Muscle layer of duodenum (tissue), 2 donors: ENCODE data around the gene PGM2L1.

Experiments used
- H3K27ac ChIP-seq: one replicate; pipeline ENCODE4 v1.7.0; 2013; ENCODE audit warnings: mild to moderate bottlenecking, low read length
- H3K27me3 ChIP-seq: one replicate; pipeline ENCODE4 v1.7.0; 2013; ENCODE audit warnings: low read depth, mild to moderate bottlenecking, control low read depth, low read length
- H3K36me3 ChIP-seq, 2 donors: one replicate each; pipeline ENCODE4 v1.7.0; 2013; ENCODE audit warnings: low read length in 2 of 2, control low read depth in 1 of 2, mild to moderate bottlenecking in 1 of 2; ENCODE audit not compliant: insufficient read depth in 2 of 2, control insufficient read depth in 1 of 2
- H3K4me1 ChIP-seq, 2 donors: one replicate each; pipeline ENCODE4 v1.7.0; 2013; ENCODE audit warnings: low read length in 2 of 2, mild to moderate bottlenecking in 2 of 2, control low read depth in 1 of 2, moderate library complexity in 1 of 2; ENCODE audit not compliant: insufficient read depth in 2 of 2, control insufficient read depth in 1 of 2
- H3K4me3 ChIP-seq, 2 donors: one replicate each; pipeline ENCODE4 v1.7.0; 2013; ENCODE audit warnings: low read length in 2 of 2, low read depth in 1 of 2, mild to moderate bottlenecking in 1 of 2
- H3K9me3 ChIP-seq, 2 donors: one replicate each; pipeline ENCODE4 v1.7.0; 2013; ENCODE audit warnings: low read length in 2 of 2, control low read depth in 1 of 2, mild to moderate bottlenecking in 1 of 2; ENCODE audit not compliant: control insufficient read depth in 1 of 2
- donor health status: healthy.

Gene PGM2L1

GRCh38 chr11:74397501-74398243 lies 561 bp downstream of the PGM2L1 start:
- Histone ChIP-seq H3K9me3 (no peaks in the 10 kb centered on the region), H3K4me1 (peaks cover 0 to 6% of the 10 kb centered on the region in 2 donors), H3K4me3 (peak overlapping the region; percentile 84 to 90)

GRCh38 chr11:74392256-74392655 lies 6.0 kb downstream of the PGM2L1 start:
- Histone ChIP-seq H3K9me3 (no peaks in the 10 kb centered on the region), H3K27me3 (no peaks in the 10 kb centered on the region), H3K4me1 (no peaks in the 10 kb centered on the region), H3K27ac (no peak overlapping the region), H3K36me3 (no peaks in the 10 kb centered on the region), H3K4me3 (no peak overlapping the region)

More at GRCh38 chr11:74397501-74398243, 561 bp downstream of the PGM2L1 start:
- no peaks in the 10 kb centered on the region for H3K27me3 ChIP-seq
- no peaks in the 10 kb centered on the region for H3K36me3 ChIP-seq
- H3K27ac ChIP-seq, result no peak overlapping the region

GRCh38 chr11:74391193-74391592 lies 7.0 kb downstream of the PGM2L1 start:
- Histone ChIP-seq H3K4me1 (no peaks in the 10 kb centered on the region), H3K36me3 (no peaks in the 10 kb centered on the region), H3K27me3 (no peaks in the 10 kb centered on the region), H3K9me3 (no peaks in the 10 kb centered on the region), H3K4me3 (no peak overlapping the region), H3K27ac (no peak overlapping the region)

GRCh38 chr11:74390697-74391096 lies 7.5 kb downstream of the PGM2L1 start:
- Histone ChIP-seq H3K4me1 (no peaks in the 10 kb centered on the region), H3K9me3 (no peaks in the 10 kb centered on the region), H3K27me3 (no peaks in the 10 kb centered on the region)

DNA sequence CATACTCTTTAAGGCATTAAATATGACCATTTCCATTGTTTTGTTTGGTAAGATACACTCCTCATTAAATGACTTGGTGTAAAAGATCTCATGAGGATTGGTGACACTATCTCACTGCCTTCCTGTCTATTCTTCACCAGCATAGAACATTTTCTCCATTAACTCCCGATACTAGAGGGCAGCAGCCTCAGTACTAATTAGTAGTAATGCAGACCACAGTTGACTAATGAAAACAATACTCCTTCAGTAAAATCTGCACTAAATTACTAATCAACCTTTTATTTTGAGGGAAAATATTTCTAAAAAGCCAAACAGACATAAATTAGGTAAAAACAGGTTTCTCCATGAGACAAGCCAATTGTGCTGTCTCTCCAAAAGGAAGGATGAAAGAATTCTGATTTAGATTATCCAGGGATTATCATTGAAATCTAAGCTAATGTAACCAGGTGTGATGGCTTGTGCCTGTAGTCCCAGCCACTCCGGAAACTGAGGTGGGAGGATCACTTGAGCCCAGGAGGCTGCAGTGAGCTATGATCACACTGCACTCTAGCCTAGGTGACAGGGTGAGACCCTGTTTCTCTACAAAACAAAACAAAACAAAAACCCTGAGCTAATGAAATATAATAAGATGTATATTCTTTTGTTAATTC lies 9.4 kb downstream of the PGM2L1 start:
- Histone ChIP-seq H3K27ac (peak overlapping the region; percentile 2), H3K27me3 (no peaks in the 10 kb centered on the region), H3K36me3 (no peaks in the 10 kb centered on the region), H3K9me3 (no peaks in the 10 kb centered on the region), H3K4me1 (no peaks in the 10 kb centered on the region), H3K4me3 (no peak overlapping the region)

More at GRCh38 chr11:74390697-74391096, 7.5 kb downstream of the PGM2L1 start:
- H3K27ac ChIP-seq, result no peak overlapping the region
- no peaks in the 10 kb centered on the region for H3K36me3 ChIP-seq
- no peak overlapping the region for H3K4me3 ChIP-seq

GRCh38 chr11:74384641-74385040 lies 13.6 kb downstream of the PGM2L1 start:
- Histone ChIP-seq H3K27ac (no peak overlapping the region), H3K27me3 (no peaks in the 10 kb centered on the region), H3K36me3 (no peaks in the 10 kb centered on the region), H3K9me3 (no peaks in the 10 kb centered on the region), H3K4me3 (no peak overlapping the region), H3K4me1 (no peaks in the 10 kb centered on the region)

DNA sequence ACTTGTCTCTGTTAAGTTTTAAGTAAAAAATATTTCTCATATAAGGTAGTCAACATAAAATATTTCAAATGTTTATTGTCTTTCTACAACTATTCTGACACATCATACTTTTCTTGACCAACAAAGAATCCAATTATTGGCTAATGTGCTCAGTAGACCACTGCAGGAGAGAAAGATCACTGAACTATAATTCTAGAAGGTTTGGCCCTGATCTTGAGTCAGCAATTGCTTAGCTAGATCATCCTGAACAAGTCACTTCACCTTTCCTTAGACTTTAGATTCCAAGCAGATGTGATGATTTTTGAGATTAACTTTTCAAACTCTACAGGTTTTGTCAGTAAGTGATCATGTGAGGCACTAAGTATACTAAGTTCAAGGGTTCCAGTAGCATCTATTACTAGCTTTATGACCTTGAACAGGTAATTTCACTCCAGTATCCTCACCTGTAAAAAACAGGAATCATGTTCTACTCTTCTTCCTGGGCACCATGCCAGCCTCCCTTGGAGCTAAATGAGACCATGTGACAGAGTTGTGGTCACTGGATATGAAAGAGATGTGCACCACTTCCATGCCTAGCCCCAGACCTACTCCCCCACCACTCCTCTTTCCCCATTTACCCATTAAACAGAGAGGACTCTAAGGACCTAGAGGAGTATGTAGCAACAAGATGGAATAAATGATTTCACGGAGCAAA lies 17.3 kb downstream of the PGM2L1 start:
- no peaks in the 10 kb centered on the region for H3K4me1 ChIP-seq
- no peaks in the 10 kb centered on the region for H3K9me3 ChIP-seq
- no peaks in the 10 kb centered on the region for H3K36me3 ChIP-seq
- H3K4me3 ChIP-seq, result no peak overlapping the region
- H3K27me3 ChIP-seq, result no peaks in the 10 kb centered on the region
- no peak overlapping the region for H3K27ac ChIP-seq

DNA sequence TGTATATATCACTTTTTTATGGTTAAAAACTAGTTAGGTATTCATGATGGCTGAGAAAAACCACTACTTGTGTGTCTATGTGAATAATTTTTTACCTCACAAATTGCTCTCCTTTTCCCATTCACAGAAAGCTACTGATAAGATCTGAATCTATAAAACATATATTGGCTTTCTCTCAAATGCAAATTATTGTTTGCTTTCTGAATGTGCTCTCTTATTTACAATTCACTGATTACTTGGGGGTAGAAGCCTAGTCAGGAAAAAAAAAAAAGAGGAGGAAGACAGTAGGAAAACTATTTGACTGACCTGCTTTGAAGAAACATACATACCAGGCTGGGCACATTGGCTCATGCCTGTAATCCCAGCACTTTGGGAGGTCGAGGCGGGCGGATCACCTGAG lies 20.5 kb downstream of the PGM2L1 start:
- Histone ChIP-seq H3K36me3 (peaks cover 0 to 5% of the 10 kb centered on the region in 2 donors), H3K27ac (no peak overlapping the region), H3K4me1 (no peaks in the 10 kb centered on the region), H3K27me3 (no peaks in the 10 kb centered on the region), H3K4me3 (no peak overlapping the region), H3K9me3 (no peaks in the 10 kb centered on the region)

GRCh38 chr11:74373382-74373781 lies 24.9 kb downstream of the PGM2L1 start:
- no peaks in the 10 kb centered on the region for H3K9me3 ChIP-seq
- no peaks in the 10 kb centered on the region for H3K4me1 ChIP-seq
- H3K4me3 ChIP-seq, result no peak overlapping the region
- no peaks in the 10 kb centered on the region for H3K27me3 ChIP-seq
- H3K27ac ChIP-seq, result no peak overlapping the region
- peaks cover 0 to 5% of the 10 kb centered on the region in 2 donors for H3K36me3 ChIP-seq

DNA sequence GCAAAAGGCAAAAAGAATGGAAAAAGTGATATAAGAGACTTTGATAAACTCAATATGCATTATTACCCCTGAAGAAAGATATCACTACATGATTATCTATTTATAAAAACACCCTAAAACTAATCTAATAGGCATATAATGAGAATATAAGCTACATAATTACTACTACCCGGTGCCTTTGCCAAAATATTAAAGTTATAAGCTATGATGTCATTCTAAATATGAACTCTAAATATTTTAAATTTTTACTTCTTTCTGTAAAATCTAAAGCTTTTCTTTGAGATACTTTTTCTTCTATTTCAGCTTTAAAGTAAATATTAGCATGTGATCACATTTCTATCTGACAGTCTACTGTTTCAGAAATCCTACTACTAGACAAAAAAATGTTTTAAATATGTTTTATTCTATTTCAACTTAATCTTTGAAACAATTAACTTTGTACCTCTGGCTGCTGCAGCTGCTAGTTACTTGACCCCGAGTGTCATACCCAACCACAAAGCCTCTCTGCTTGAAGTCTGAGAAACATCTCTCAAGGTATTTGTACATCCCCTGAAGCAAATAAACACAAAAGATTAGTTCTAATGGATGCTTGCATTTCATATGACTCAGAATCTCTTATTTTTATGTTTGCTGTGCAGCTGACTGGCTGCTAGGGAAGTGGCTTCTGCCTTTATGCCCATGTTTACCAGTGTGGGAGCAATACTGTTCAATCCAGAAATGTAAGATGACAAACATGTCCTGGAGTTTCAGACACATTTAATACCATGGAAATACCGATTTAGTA lies 26.8 kb downstream of the PGM2L1 start:
- Histone ChIP-seq H3K9me3 (no peaks in the 10 kb centered on the region), H3K36me3 (peaks cover 9 to 19% of the 10 kb centered on the region in 2 donors)

GRCh38 chr11:74370123-74370522 lies 28.1 kb downstream of the PGM2L1 start:
- Histone ChIP-seq H3K27ac (no peak overlapping the region), H3K4me3 (no peak overlapping the region), H3K36me3 (peaks cover 10 to 20% of the 10 kb centered on the region in 2 donors), H3K4me1 (no peaks in the 10 kb centered on the region), H3K9me3 (no peaks in the 10 kb centered on the region), H3K27me3 (no peaks in the 10 kb centered on the region)

More for the DNA sequence above, 26.8 kb downstream of the PGM2L1 start:
- Histone ChIP-seq H3K4me1 (no peaks in the 10 kb centered on the region), H3K4me3 (no peak overlapping the region), H3K27ac (no peak overlapping the region), H3K27me3 (no peaks in the 10 kb centered on the region)
